ENCODE measurements around the gene LRCH1.

Gene LRCH1

GRCh38 chr13:46668931-46669525 lies 116.1 kb downstream of the LRCH1 start:
- no peak for DNase-seq

GRCh38 chr13:46672338-46673090 lies 119.5 kb downstream of the LRCH1 start:
- DNase-seq = no peak

GRCh38 chr13:46675016-46675415 lies 122.0 kb downstream of the LRCH1 start:
- DNase-seq = peak; percentile 87

GRCh38 chr13:46676378-46676725 lies 123.4 kb downstream of the LRCH1 start:
- no peak for DNase-seq

- DNase-seq = peak; percentile 50
These were observed 126.6 kb downstream of the LRCH1 start for GRCh38 chr13:46679369-46680120.

GRCh38 chr13:46682015-46682414 lies 129.0 kb downstream of the LRCH1 start:
- no peak for DNase-seq

GRCh38 chr13:46682707-46683106 lies 129.7 kb downstream of the LRCH1 start:
- DNase-seq = no peak

- DNase-seq = no peak
These were observed 130.8 kb downstream of the LRCH1 start for GRCh38 chr13:46683676-46684260.

- DNase-seq = no peak
These were observed 131.5 kb downstream of the LRCH1 start for GRCh38 chr13:46684287-46685001.

- no peak for DNase-seq
These were observed 132.2 kb downstream of the LRCH1 start for GRCh38 chr13:46685006-46685730.

- no peak for DNase-seq
These were observed 133.2 kb downstream of the LRCH1 start for GRCh38 chr13:46686171-46686570.

- peak; percentile 77 for DNase-seq
These were observed 134.8 kb downstream of the LRCH1 start for GRCh38 chr13:46687810-46688209.

- DNase-seq = no peak
These were observed 135.3 kb downstream of the LRCH1 start for GRCh38 chr13:46688306-46688705.

- no peak for DNase-seq
These were observed 145.0 kb downstream of the LRCH1 start for GRCh38 chr13:46698014-46698413.

GRCh38 chr13:46698910-46699460 lies 146.0 kb downstream of the LRCH1 start:
- no peak for DNase-seq

GRCh38 chr13:46712524-46712923 lies 159.6 kb downstream of the LRCH1 start:
- DNase-seq = no peak

GRCh38 chr13:46715363-46715762 lies 162.4 kb downstream of the LRCH1 start:
- no peak for DNase-seq

GRCh38 chr13:46716821-46717220 lies 163.9 kb downstream of the LRCH1 start:
- no peak for DNase-seq

- no peak for DNase-seq
These were observed 164.3 kb downstream of the LRCH1 start for GRCh38 chr13:46717275-46717674.

GRCh38 chr13:46717856-46718255 lies 164.9 kb downstream of the LRCH1 start:
- no peak for DNase-seq

- no peak for DNase-seq
These were observed 167.2 kb downstream of the LRCH1 start for GRCh38 chr13:46720189-46720588.

- peak; percentile 32 for DNase-seq
These were observed 168.1 kb downstream of the LRCH1 start for GRCh38 chr13:46721054-46721453.

Measured in NCI-H146 (cell line).